Heart left ventricle (tissue), 11 donors: ENCODE measurements around the gene BECN2. TPM values are rescaled to one million over a fixed set of nuclear protein-coding genes. Genes with fewer than 3 reads are reported as not detected.

ENCODE experiments used
- polyA plus RNA-seq, 2 donors: library from polyadenylated mRNA; stranded (reverse); fragments of 200-250 nt; gene quantifications; one replicate each; pipeline ENCODE4 v1.2.3, GENCODE V29; 2013
- total RNA-seq, 9 donors: library from RNA; depleted of rRNA in 2 of 9; stranded (reverse); fragments of >200 nt in 2 of 9; fragmentation: NEBNext Ultra II Directional in 3 of 9; extraction: Animal tissue kit (Norgen Biotek cat#: 25700) in 3 of 9; gene quantifications; one replicate each; pipeline versions ENCODE4 v1.1.0 to v1.2.4, GENCODE V29; 2016 to 2023
- donor health status: ischemic (EF 13 %, LVEDD 7.1; RV severe dilation, severe dysfunction).
- donor health status: healthy with polysubstance abuse.
- donor health status: DM: no; HTN: yes; CAD: no.
- donor health status: DM: no; HTN: no; CAD: no.
- donor health status: ischemic (EF 25% LVEDD 5.7; RV mildly dilated, moderate dysfunction).
- donor health status: healthy.
- donor health status: DM: yes; HTN: yes; CAD: no.
- donor health status: PGD.
- donor health status: nonischemic (EF 23%, LVEDD 6.1; RV moderate dilation, normal function).

Gene BECN2
- total and polyA plus RNA-seq, 11 donors, result not detected

Other genes with a start within 250 kb of the BECN2 start
- gene EXO1, start 109.6 kb upstream of the BECN2 start, total RNA-seq, result 1 to 10 TPM in 2 of 9 donors, under 1 TPM in 3, not detected in 4; 0.15 to 4.1 (median 0.81) TPM
- gene EXO1, start 109.6 kb upstream of the BECN2 start, polyA plus RNA-seq, result under 1 TPM in 1 of 2 donors, not detected in 1; 0.07 TPM
- 1 to 10 TPM in 1 of 9 donors, under 1 TPM in 3, not detected in 5; 0.46 to 1.2 (median 0.69) TPM for gene MAP1LC3C, start 41.3 kb downstream of the BECN2 start, total RNA-seq
- gene MAP1LC3C, start 41.3 kb downstream of the BECN2 start, polyA plus RNA-seq, result under 1 TPM in 1 of 2 donors, not detected in 1; 0.82 TPM